ENCODE results near the gene REM2. TPM values are rescaled to one million over a fixed set of nuclear protein-coding genes. Genes with fewer than 3 reads are reported as not detected.
"Not testable (repeated sequence)": the region's sequence is repeated elsewhere in the genome, so short reads cannot be mapped to it uniquely, and the experiment has no call there.

Gene REM2
- total RNA-seq, 1 experiment from 2014 or later, result 0.98 TPM

DNA sequence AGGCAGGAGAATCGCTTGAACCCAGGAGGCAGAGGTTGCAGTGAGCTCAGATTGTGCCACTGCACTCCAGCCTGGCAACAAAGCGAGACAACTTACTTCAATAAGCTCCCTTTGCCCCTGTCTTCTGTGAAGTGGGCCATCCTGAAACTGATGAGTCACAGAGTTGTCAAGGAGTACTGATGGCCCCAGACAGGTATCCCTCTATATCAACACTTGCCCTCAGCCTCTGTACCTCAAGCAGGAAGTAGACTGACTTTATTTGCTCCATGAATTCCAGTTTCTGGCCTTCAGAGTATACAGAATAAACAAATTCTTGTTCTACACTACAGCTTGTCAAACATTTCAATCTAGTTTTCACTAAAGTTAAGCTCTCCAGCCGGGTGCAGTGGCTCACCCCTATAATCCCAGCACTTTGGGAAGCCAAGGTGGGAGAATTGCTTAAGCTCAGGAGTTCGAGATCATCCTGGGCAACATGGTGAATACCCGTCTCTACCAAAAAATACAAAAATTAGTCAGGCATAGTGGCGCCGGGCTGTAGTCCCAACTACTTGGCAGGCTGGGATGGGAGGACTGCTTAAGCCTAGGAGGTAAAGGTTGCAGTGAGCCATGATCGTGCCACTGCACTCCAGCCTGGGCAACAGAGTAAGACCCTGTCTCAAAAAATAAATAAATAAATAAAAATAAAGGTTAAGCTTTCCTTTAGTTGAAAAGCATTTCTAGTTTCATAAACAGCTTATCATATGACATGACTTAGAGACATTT is 27.9 kb upstream of the REM2 start:
- POLR2A ChIA-PET (ENCODE audit: unreplicated experiment), result interaction anchor here (0.6 kb wide), 1 partner anchor 28 kb away, joined by 5 read pairs; the partner anchor contains the start of gene REM2
- H3K36me3 ChIP-seq (ENCODE audit: low read depth), result no peaks in the 10 kb centered on the region
- peak in 1 of 2 experiments; percentile 42 for DNase-seq
- H3F3A ChIP-seq (ENCODE audit: insufficient read depth, low read depth), result no peaks in the 10 kb centered on the region
- H3K4me3 ChIP-seq, result no peak overlapping the region
- H3K9me3 ChIP-seq (ENCODE audit: insufficient read depth, low read depth), result no peaks in the 10 kb centered on the region
- intact Hi-C loops (cut with micrococcal nuclease; ENCODE audit: unreplicated experiment), result loop anchor here (5.0 kb wide), 1 partner anchor 298 kb away; no protein-coding TSS in a partner anchor
- BruUV-seq (replicated peaks), result no TSS peak
- no peak overlapping the region for H3K4me2 ChIP-seq
- H3K4me1 ChIP-seq (replicated peaks; ENCODE audit: insufficient read depth), result peaks cover 4% of the 10 kb centered on the region; the same call in 1 of the 2 replicates
- H3K9me2 ChIP-seq (ENCODE audit: insufficient read depth), result no peaks in the 10 kb centered on the region
- H3K27me3 ChIP-seq (ENCODE audit: insufficient read depth, low read depth), result no peaks in the 10 kb centered on the region
- CTCF ChIA-PET, result interaction anchor here (0.6 to 1.7 kb wide), 3 partner anchors 32 to 291 kb away, joined by 4 to 9 read pairs (median 4); no protein-coding TSS in a partner anchor
- H3K27ac ChIP-seq, result no peak overlapping the region
- TF ChIP-seq, protein P1, sequence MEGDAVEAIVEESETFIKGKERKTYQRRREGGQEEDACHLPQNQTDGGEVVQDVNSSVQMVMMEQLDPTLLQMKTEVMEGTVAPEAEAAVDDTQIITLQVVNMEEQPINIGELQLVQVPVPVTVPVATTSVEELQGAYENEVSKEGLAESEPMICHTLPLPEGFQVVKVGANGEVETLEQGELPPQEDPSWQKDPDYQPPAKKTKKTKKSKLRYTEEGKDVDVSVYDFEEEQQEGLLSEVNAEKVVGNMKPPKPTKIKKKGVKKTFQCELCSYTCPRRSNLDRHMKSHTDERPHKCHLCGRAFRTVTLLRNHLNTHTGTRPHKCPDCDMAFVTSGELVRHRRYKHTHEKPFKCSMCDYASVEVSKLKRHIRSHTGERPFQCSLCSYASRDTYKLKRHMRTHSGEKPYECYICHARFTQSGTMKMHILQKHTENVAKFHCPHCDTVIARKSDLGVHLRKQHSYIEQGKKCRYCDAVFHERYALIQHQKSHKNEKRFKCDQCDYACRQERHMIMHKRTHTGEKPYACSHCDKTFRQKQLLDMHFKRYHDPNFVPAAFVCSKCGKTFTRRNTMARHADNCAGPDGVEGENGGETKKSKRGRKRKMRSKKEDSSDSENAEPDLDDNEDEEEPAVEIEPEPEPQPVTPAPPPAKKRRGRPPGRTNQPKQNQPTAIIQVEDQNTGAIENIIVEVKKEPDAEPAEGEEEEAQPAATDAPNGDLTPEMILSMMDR (conservative IDR thresholded peaks at IDR 0.05), result no peak
- H3K79me2 ChIP-seq (ENCODE audit: low read depth), result no peaks in the 10 kb centered on the region
- no peaks in the 10 kb centered on the region for H4K20me1 ChIP-seq (ENCODE audit: insufficient read depth)
- no peak overlapping the region for H2AFZ ChIP-seq

DNA sequence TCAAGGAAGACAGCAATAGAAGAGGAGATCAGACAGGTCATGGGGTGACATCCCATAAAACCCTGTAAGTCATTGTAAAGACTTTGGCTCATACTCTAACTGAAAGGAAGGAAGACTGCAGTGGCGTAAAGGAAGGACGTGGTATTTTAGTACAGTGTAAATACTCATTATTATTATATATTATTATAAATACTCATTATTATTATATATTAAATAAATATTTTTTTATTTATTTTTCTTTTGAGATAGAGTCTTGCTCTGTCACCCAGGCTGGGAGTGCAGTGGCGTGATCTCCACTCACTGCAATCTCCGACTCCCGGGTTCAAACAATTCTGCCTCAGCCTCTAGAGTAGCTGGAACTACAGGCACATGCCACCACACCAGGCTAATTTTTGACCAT is 26.6 kb upstream of the REM2 start:
- intact Hi-C loops (cut with micrococcal nuclease; ENCODE audit: unreplicated experiment), result no loop called here
- no peaks in the 10 kb centered on the region for H3K36me3 ChIP-seq (ENCODE audit: low read depth)

DNA sequence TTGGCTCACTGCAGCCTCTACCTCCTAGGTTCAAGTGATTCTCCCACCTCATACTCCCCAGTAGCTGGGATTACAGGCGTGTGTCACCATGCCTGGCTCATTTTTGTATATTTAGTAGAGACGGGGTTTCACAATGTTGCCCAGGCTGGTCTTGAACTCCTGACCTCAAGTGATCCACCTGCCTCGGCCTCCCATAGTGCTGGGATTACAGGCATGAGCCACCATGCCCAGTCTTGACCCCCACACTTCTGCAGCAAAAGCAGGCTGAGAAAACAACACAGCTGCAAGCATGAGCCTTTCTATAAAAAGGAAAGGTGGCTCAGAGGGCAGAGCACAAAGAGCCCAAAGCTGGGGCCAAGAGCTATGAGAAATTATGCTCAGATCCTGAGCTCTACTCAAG is 22.6 kb upstream of the REM2 start:
- H3K79me2 ChIP-seq (ENCODE audit: low read depth); H3K4me1 ChIP-seq (replicated peaks; ENCODE audit: insufficient read depth); H3K4me3 ChIP-seq; BruUV-seq (replicated peaks); H2AFZ ChIP-seq; H3K4me2 ChIP-seq; H3F3A ChIP-seq (ENCODE audit: insufficient read depth, low read depth); H3K9me2 ChIP-seq (ENCODE audit: insufficient read depth); H3K36me3 ChIP-seq (ENCODE audit: low read depth); H4K20me1 ChIP-seq (ENCODE audit: insufficient read depth); DNase-seq; intact Hi-C loops (cut with micrococcal nuclease; ENCODE audit: unreplicated experiment); H3K27ac ChIP-seq; H3K9me3 ChIP-seq (ENCODE audit: insufficient read depth, low read depth); H3K27me3 ChIP-seq (ENCODE audit: insufficient read depth, low read depth): not testable (repeated sequence)
- POLR2A ChIA-PET (ENCODE audit: unreplicated experiment), result interaction anchor here (0.7 kb wide), 1 partner anchor 234 kb away, joined by 13 read pairs; no protein-coding TSS in a partner anchor
- CTCF ChIA-PET, result interaction anchor here (0.6 to 0.7 kb wide), 3 partner anchors 9 to 1743 kb away, joined by 3 read pairs; no protein-coding TSS in a partner anchor

More for the DNA sequence above, 26.6 kb upstream of the REM2 start:
- Histone ChIP-seq H3K9me3 (ENCODE audit: insufficient read depth, low read depth) (no peaks in the 10 kb centered on the region), H3K79me2 (ENCODE audit: low read depth) (no peaks in the 10 kb centered on the region), H3F3A (ENCODE audit: insufficient read depth, low read depth) (no peaks in the 10 kb centered on the region), H3K4me1 (replicated peaks; ENCODE audit: insufficient read depth) (0 out of 2 replicates have a peak, but pooled peaks cover 4% of the 10 kb centered on the region), H3K4me3 (no peak overlapping the region), H3K27me3 (ENCODE audit: insufficient read depth, low read depth) (no peaks in the 10 kb centered on the region), H3K9me2 (ENCODE audit: insufficient read depth) (no peaks in the 10 kb centered on the region), H3K4me2 (no peak overlapping the region), H2AFZ (no peak overlapping the region), H3K27ac (no peak overlapping the region), H4K20me1 (ENCODE audit: insufficient read depth) (no peaks in the 10 kb centered on the region)
- no peak for DNase-seq
- TF ChIP-seq, protein P1 (conservative IDR thresholded peaks at IDR 0.05), result no peak
- no peak for TF ChIP-seq EZH2 (IDR thresholded peaks at IDR 0.05; ENCODE audit: low read depth)
- POLR2A ChIA-PET (ENCODE audit: unreplicated experiment), result no interaction called here
- BruUV-seq (replicated peaks), result no TSS peak
- CTCF ChIA-PET, result no interaction called here

All from PC-9 (cell line).